GM21723 (cell line): ENCODE results near the gene HIVEP3.

Source experiments
- ATAC-seq: cut with Tn5 transposase; IDR thresholded peaks from one replicate; pipeline ENCODE4 v1.9.1; 2021; ENCODE audit warnings: mild to moderate bottlenecking, moderate library complexity; ENCODE audit not compliant: unreplicated experiment

Gene HIVEP3

GRCh38 chr1:41481109-41481775 lies 437.5 kb downstream of the HIVEP3 start:
- ATAC-seq: no peak

GRCh38 chr1:41480204-41481108 lies 438.3 kb downstream of the HIVEP3 start:
- ATAC-seq: no peak

- no peak for ATAC-seq
These were observed 438.9 kb downstream of the HIVEP3 start for GRCh38 chr1:41479808-41480160.

- ATAC-seq: no peak
These were observed 439.5 kb downstream of the HIVEP3 start for GRCh38 chr1:41479000-41479807.

GRCh38 chr1:41478118-41478748 lies 440.5 kb downstream of the HIVEP3 start:
- no peak for ATAC-seq

GRCh38 chr1:41476807-41477361 lies 441.8 kb downstream of the HIVEP3 start:
- no peak for ATAC-seq

GRCh38 chr1:41475859-41476567 lies 442.7 kb downstream of the HIVEP3 start:
- ATAC-seq: no peak

- no peak for ATAC-seq
These were observed 443.4 kb downstream of the HIVEP3 start for GRCh38 chr1:41475346-41475745.

GRCh38 chr1:41474490-41475271 lies 444.0 kb downstream of the HIVEP3 start:
- ATAC-seq: no peak

- no peak for ATAC-seq
These were observed 444.9 kb downstream of the HIVEP3 start for GRCh38 chr1:41473738-41474362.

- ATAC-seq: no peak
These were observed 447.1 kb downstream of the HIVEP3 start for GRCh38 chr1:41471658-41472057.

- ATAC-seq: no peak
These were observed 449.0 kb downstream of the HIVEP3 start for GRCh38 chr1:41469706-41470105.

- no peak for ATAC-seq
These were observed 450.5 kb downstream of the HIVEP3 start for GRCh38 chr1:41468122-41468762.

- ATAC-seq: no peak
These were observed 451.0 kb downstream of the HIVEP3 start for GRCh38 chr1:41467673-41468072.

- no peak for ATAC-seq
These were observed 452.6 kb downstream of the HIVEP3 start for GRCh38 chr1:41466146-41466545.

GRCh38 chr1:41465741-41466140 lies 453.0 kb downstream of the HIVEP3 start:
- no peak for ATAC-seq

GRCh38 chr1:41464885-41465284 lies 453.8 kb downstream of the HIVEP3 start:
- ATAC-seq: no peak

GRCh38 chr1:41463516-41463915 lies 455.2 kb downstream of the HIVEP3 start:
- ATAC-seq: no peak
